ENCODE results near the gene UGT8.
"Not testable (repeated sequence)": the region's sequence is repeated elsewhere in the genome, so short reads cannot be mapped to it uniquely, and the experiment has no call there.

Gene UGT8

GRCh38 chr4:114606245-114606644, 7.6 kb downstream of the UGT8 start:
- no peak for DNase-seq (ENCODE audit: low spot score)

GRCh38 chr4:114607056-114607455, 8.4 kb downstream of the UGT8 start:
- DNase-seq (ENCODE audit: low spot score) = no peak

GRCh38 chr4:114613560-114613959, 15.0 kb downstream of the UGT8 start:
- no peak for DNase-seq (ENCODE audit: low spot score)

GRCh38 chr4:114615435-114615834, 16.8 kb downstream of the UGT8 start:
- DNase-seq (ENCODE audit: low spot score) = no peak

GRCh38 chr4:114616036-114616435, 17.4 kb downstream of the UGT8 start:
- not testable (repeated sequence) for DNase-seq (ENCODE audit: low spot score)

GRCh38 chr4:114626196-114626595, 27.6 kb downstream of the UGT8 start:
- no peak for DNase-seq (ENCODE audit: low spot score)

GRCh38 chr4:114636192-114636935, 37.8 kb downstream of the UGT8 start:
- no peak for DNase-seq (ENCODE audit: low spot score)

GRCh38 chr4:114642173-114642780, 43.7 kb downstream of the UGT8 start:
- DNase-seq (ENCODE audit: low spot score) = no peak

- DNase-seq (ENCODE audit: low spot score) = no peak
Observed at GRCh38 chr4:114649908-114650307, 51.3 kb downstream of the UGT8 start.

GRCh38 chr4:114653675-114654074, 55.1 kb downstream of the UGT8 start:
- no peak for DNase-seq (ENCODE audit: low spot score)

- DNase-seq (ENCODE audit: low spot score) = no peak
Observed at GRCh38 chr4:114654592-114654991, 56.0 kb downstream of the UGT8 start.

- DNase-seq (ENCODE audit: low spot score) = no peak
Observed at GRCh38 chr4:114658179-114658578, 59.6 kb downstream of the UGT8 start.

GRCh38 chr4:114658776-114659175, 60.2 kb downstream of the UGT8 start:
- no peak for DNase-seq (ENCODE audit: low spot score)

- no peak for DNase-seq (ENCODE audit: low spot score)
Observed at GRCh38 chr4:114659386-114660008, 60.9 kb downstream of the UGT8 start.

- DNase-seq (ENCODE audit: low spot score) = no peak
Observed at GRCh38 chr4:114663083-114663482, 64.5 kb downstream of the UGT8 start.

GRCh38 chr4:114668577-114668976, 70.0 kb downstream of the UGT8 start:
- no peak for DNase-seq (ENCODE audit: low spot score)

GRCh38 chr4:114670733-114671132, 72.1 kb downstream of the UGT8 start:
- DNase-seq (ENCODE audit: low spot score) = not testable (repeated sequence)

GRCh38 chr4:114673306-114673705, 74.7 kb downstream of the UGT8 start:
- no peak for DNase-seq (ENCODE audit: low spot score)

GRCh38 chr4:114674080-114674479, 75.5 kb downstream of the UGT8 start:
- DNase-seq (ENCODE audit: low spot score) = no peak

- no peak for DNase-seq (ENCODE audit: low spot score)
Observed at GRCh38 chr4:114677346-114677979, 78.9 kb downstream of the UGT8 start.

- DNase-seq (ENCODE audit: low spot score) = no peak
Observed at GRCh38 chr4:114684462-114684861, 85.9 kb downstream of the UGT8 start.

GRCh38 chr4:114688059-114688458, 89.5 kb downstream of the UGT8 start:
- DNase-seq (ENCODE audit: low spot score) = no peak

- DNase-seq (ENCODE audit: low spot score) = no peak
Observed at GRCh38 chr4:114690571-114690970, 92.0 kb downstream of the UGT8 start.

Data from hematopoietic multipotent progenitor cell treated with erythropoietin and hydrocortisone succinate and interleukin-3 and kit ligand, for 17 days (in vitro differentiated cells).